ENCODE measurements around the gene ZNF511. TPM values are rescaled to one million over a fixed set of nuclear protein-coding genes. Genes with fewer than 3 reads are reported as not detected.

ZNF511 gene
- total RNA-seq, 1 experiment from 2014 or later = 44.7 TPM

GRCh38 chr10:133324198-133324792 is 15.6 kb downstream of the ZNF511 start:
- CTCF ChIA-PET = interaction anchor here (1.1 kb wide), 1 partner anchor 67 kb away, joined by 4 read pairs; no protein-coding TSS in a partner anchor

GRCh38 chr10:133324857-133325260 is 16.1 kb downstream of the ZNF511 start:
- Histone ChIP-seq H3K4me3 (no peak overlapping the region), H3K9me3 (ENCODE audit: insufficient read depth, low read depth) (no peaks in the 10 kb centered on the region), H2AFZ (no peak overlapping the region), H3K9me2 (ENCODE audit: insufficient read depth) (no peaks in the 10 kb centered on the region), H3K27me3 (ENCODE audit: insufficient read depth, low read depth) (no peaks in the 10 kb centered on the region), H4K20me1 (ENCODE audit: insufficient read depth) (no peaks in the 10 kb centered on the region), H3K79me2 (ENCODE audit: low read depth) (no peaks in the 10 kb centered on the region), H3F3A (ENCODE audit: insufficient read depth, low read depth) (no peaks in the 10 kb centered on the region), H3K36me3 (ENCODE audit: low read depth) (no peaks in the 10 kb centered on the region), H3K4me2 (no peak overlapping the region), H3K27ac (no peak overlapping the region), H3K4me1 (replicated peaks; ENCODE audit: insufficient read depth) (no peaks in the 10 kb centered on the region)
- no TSS peak for BruUV-seq (replicated peaks)
- intact Hi-C loops (cut with micrococcal nuclease; ENCODE audit: unreplicated experiment) = loop anchor here (10.0 kb wide), 3 partner anchors 70 to 420 kb away; partner anchors contain the start of genes CYP2E1 and MTG1
- CTCF ChIA-PET = no interaction called here
- TF ChIP-seq CTCF (conservative IDR thresholded peaks at IDR 0.05) (no peak), EZH2 (IDR thresholded peaks at IDR 0.05; ENCODE audit: low read depth) (no peak)
- DNase-seq = no peak
- POLR2A ChIA-PET (ENCODE audit: unreplicated experiment) = interaction anchor here (0.6 kb wide), 1 partner anchor 48 kb away, joined by 12 read pairs; the partner anchor contains the start of gene ECHS1

More at GRCh38 chr10:133324198-133324792, 15.6 kb downstream of the ZNF511 start:
- Histone ChIP-seq H3K36me3 (ENCODE audit: low read depth) (no peaks in the 10 kb centered on the region), H3K27ac (no peak overlapping the region), H3K4me1 (replicated peaks; ENCODE audit: insufficient read depth) (no peaks in the 10 kb centered on the region), H3K79me2 (ENCODE audit: low read depth) (no peaks in the 10 kb centered on the region), H3K4me2 (peak overlapping the region; percentile 61), H3K4me3 (peak overlapping the region; percentile 52; the same call in 1 of the 2 replicates), H3K9me2 (ENCODE audit: insufficient read depth) (no peaks in the 10 kb centered on the region), H3K27me3 (ENCODE audit: insufficient read depth, low read depth) (no peaks in the 10 kb centered on the region), H2AFZ (peak overlapping the region; percentile 64; the same call in 1 of the 2 replicates), H4K20me1 (ENCODE audit: insufficient read depth) (no peaks in the 10 kb centered on the region), H3F3A (ENCODE audit: insufficient read depth, low read depth) (no peaks in the 10 kb centered on the region), H3K9me3 (ENCODE audit: insufficient read depth, low read depth) (no peaks in the 10 kb centered on the region)
- TF ChIP-seq CTCF (conservative IDR thresholded peaks at IDR 0.05) (no peak), EZH2 (IDR thresholded peaks at IDR 0.05; ENCODE audit: low read depth) (no peak)
- BruUV-seq (replicated peaks) = no TSS peak
- intact Hi-C loops (cut with micrococcal nuclease; ENCODE audit: unreplicated experiment) = loop anchor here (10.0 kb wide), 3 partner anchors 71 to 419 kb away; partner anchors contain the start of genes CYP2E1 and MTG1
- POLR2A ChIA-PET (ENCODE audit: unreplicated experiment) = interaction anchor here (0.6 kb wide), 2 partner anchors 49 to 422 kb away, joined by 3 to 12 read pairs; partner anchors contain the start of gene ECHS1
- peak; percentile 53 to 70 for DNase-seq

GRCh38 chr10:133325440-133326222 is 16.9 kb downstream of the ZNF511 start:
- no peak for DNase-seq
- BruUV-seq (replicated peaks) = no TSS peak
- POLR2A ChIA-PET (ENCODE audit: unreplicated experiment) = no interaction called here
- intact Hi-C loops (cut with micrococcal nuclease; ENCODE audit: unreplicated experiment) = loop anchor here (10.0 kb wide), 3 partner anchors 69 to 421 kb away; partner anchors contain the start of genes CYP2E1 and MTG1
- no peaks in the 10 kb centered on the region for H4K20me1 ChIP-seq (ENCODE audit: insufficient read depth)
- H3K4me3 ChIP-seq = no peak overlapping the region
- H3K27me3 ChIP-seq (ENCODE audit: insufficient read depth, low read depth) = no peaks in the 10 kb centered on the region
- H2AFZ ChIP-seq = no peak overlapping the region
- no peaks in the 10 kb centered on the region for H3K9me3 ChIP-seq (ENCODE audit: insufficient read depth, low read depth)
- H3K9me2 ChIP-seq (ENCODE audit: insufficient read depth) = no peaks in the 10 kb centered on the region
- no peak overlapping the region for H3K27ac ChIP-seq
- CTCF ChIA-PET = interaction anchor here (0.6 kb wide), 1 partner anchor 129 kb away, joined by 4 read pairs; no protein-coding TSS in a partner anchor
- no peaks in the 10 kb centered on the region for H3F3A ChIP-seq (ENCODE audit: insufficient read depth, low read depth)
- H3K4me1 ChIP-seq (replicated peaks; ENCODE audit: insufficient read depth) = no peaks in the 10 kb centered on the region
- TF ChIP-seq CTCF (conservative IDR thresholded peaks at IDR 0.05) (no peak), EZH2 (IDR thresholded peaks at IDR 0.05; ENCODE audit: low read depth) (no peak)
- H3K36me3 ChIP-seq (ENCODE audit: low read depth) = no peaks in the 10 kb centered on the region
- H3K79me2 ChIP-seq (ENCODE audit: low read depth) = no peaks in the 10 kb centered on the region
- H3K4me2 ChIP-seq = no peak overlapping the region
